HL-60 (cell line): Measurements from ENCODE around the gene LRRC15.

Source experiments
- DNase-seq, 2 experiments: peaks; one replicate each; pipeline ENCODE4 v3.0.0-alpha.2; 2010 to 2020; ENCODE audit warnings: low read depth in 1 of 2, low spot score in 1 of 2
- H3K27ac ChIP-seq: fragments of 250-450 bp; sonication (Bioruptor Pico); replicated peaks from 2 replicates; pipeline ENCODE4 v1.5.1; 2020; ENCODE audit warnings: mild to moderate bottlenecking, moderate library complexity
- H3K27me3 ChIP-seq: fragments of 250-450 bp; sonication (Bioruptor Pico); 2 replicates; pipeline ENCODE4 v1.5.1; 2021; ENCODE audit warnings: mild to moderate bottlenecking, moderate library complexity; ENCODE audit not compliant: insufficient read depth, poor library complexity, severe bottlenecking
- H3K4me3 ChIP-seq: replicated peaks from 2 replicates; pipeline ENCODE4 v1.5.1; 2011; ENCODE audit warnings: mild to moderate bottlenecking, control low read depth, low read length; ENCODE audit not compliant: insufficient read depth
- GABPA ChIP-seq: IDR thresholded peaks from 2 replicates; pipeline ENCODE4 v1.6.1; 2012; ENCODE audit warnings: low read depth
- POLR2AphosphoS5 ChIP-seq: IDR thresholded peaks from 2 replicates; pipeline ENCODE4 v1.6.1; 2012; ENCODE audit warnings: low read depth
- SPI1 ChIP-seq: IDR thresholded peaks from 2 replicates; pipeline ENCODE4 v1.6.1; 2012; ENCODE audit warnings: low read depth, mild to moderate bottlenecking, borderline replicate concordance
- TF ChIP-seq, protein P1 (sequence below): IDR thresholded peaks from 2 replicates; pipeline ENCODE4 v1.6.1; 2012; ENCODE audit warnings: low read depth; ENCODE audit not compliant: insufficient replicate concordance
- TF ChIP-seq, protein P2 (sequence below): IDR thresholded peaks from one replicate; pipeline ENCODE4 v1.5.1; 2011; ENCODE audit warnings: low read length, control low read depth, inconsistent platforms; ENCODE audit not compliant: insufficient read depth

Gene LRRC15

DNA sequence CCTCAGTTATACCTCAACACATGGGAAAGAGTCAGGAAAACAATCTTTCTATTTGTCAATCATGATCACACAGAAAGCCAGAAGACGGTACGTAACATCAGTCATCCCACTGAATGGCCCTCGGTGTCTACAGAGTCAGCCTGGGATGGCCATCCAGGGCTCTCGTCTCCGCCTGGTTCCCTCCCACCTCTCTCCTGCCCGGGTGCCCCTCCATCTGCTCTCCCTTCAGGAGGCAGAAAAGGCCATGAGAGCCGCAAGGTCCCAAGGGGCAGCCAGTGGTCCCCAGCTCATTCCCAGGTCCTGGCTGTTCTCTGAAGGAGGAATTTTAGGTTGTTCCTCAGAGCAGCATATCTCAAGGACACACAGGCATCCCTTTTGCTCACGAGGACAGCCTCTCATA is 4.4 kb upstream of the LRRC15 start:
- H3K4me3 ChIP-seq = no peak overlapping the region
- TF ChIP-seq, protein P1, sequence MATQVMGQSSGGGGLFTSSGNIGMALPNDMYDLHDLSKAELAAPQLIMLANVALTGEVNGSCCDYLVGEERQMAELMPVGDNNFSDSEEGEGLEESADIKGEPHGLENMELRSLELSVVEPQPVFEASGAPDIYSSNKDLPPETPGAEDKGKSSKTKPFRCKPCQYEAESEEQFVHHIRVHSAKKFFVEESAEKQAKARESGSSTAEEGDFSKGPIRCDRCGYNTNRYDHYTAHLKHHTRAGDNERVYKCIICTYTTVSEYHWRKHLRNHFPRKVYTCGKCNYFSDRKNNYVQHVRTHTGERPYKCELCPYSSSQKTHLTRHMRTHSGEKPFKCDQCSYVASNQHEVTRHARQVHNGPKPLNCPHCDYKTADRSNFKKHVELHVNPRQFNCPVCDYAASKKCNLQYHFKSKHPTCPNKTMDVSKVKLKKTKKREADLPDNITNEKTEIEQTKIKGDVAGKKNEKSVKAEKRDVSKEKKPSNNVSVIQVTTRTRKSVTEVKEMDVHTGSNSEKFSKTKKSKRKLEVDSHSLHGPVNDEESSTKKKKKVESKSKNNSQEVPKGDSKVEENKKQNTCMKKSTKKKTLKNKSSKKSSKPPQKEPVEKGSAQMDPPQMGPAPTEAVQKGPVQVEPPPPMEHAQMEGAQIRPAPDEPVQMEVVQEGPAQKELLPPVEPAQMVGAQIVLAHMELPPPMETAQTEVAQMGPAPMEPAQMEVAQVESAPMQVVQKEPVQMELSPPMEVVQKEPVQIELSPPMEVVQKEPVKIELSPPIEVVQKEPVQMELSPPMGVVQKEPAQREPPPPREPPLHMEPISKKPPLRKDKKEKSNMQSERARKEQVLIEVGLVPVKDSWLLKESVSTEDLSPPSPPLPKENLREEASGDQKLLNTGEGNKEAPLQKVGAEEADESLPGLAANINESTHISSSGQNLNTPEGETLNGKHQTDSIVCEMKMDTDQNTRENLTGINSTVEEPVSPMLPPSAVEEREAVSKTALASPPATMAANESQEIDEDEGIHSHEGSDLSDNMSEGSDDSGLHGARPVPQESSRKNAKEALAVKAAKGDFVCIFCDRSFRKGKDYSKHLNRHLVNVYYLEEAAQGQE = no peak
- no peak for TF ChIP-seq SPI1
- TF ChIP-seq, protein P2, sequence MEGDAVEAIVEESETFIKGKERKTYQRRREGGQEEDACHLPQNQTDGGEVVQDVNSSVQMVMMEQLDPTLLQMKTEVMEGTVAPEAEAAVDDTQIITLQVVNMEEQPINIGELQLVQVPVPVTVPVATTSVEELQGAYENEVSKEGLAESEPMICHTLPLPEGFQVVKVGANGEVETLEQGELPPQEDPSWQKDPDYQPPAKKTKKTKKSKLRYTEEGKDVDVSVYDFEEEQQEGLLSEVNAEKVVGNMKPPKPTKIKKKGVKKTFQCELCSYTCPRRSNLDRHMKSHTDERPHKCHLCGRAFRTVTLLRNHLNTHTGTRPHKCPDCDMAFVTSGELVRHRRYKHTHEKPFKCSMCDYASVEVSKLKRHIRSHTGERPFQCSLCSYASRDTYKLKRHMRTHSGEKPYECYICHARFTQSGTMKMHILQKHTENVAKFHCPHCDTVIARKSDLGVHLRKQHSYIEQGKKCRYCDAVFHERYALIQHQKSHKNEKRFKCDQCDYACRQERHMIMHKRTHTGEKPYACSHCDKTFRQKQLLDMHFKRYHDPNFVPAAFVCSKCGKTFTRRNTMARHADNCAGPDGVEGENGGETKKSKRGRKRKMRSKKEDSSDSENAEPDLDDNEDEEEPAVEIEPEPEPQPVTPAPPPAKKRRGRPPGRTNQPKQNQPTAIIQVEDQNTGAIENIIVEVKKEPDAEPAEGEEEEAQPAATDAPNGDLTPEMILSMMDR = no peak
- TF ChIP-seq POLR2AphosphoS5 = no peak
- TF ChIP-seq GABPA = no peak

DNA sequence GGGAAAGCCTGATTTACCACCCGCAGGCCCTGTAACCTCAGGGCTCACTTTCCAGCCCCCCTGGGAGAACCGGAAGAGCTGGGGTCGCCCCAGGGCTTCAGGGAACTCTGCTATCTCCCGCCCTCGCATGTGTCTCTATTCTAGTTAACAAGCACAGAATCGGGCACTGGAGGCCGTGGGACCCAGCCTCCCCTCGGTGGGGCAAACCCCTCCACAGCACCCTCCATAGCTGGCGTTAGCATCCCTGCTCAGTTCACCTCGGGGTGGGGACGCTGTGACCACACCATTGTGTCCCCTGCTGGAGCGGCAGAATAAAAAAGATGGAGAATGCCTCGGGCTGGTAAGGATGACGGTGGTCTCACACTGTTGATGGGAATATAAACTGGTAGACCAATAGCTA is 3.5 kb upstream of the LRRC15 start:
- Histone ChIP-seq H3K27ac (no peak overlapping the region), H3K4me3 (no peak overlapping the region), H3K27me3 (peaks cover 28% of the 10 kb centered on the region)
- no peak for TF ChIP-seq SPI1
- no peak for TF ChIP-seq POLR2AphosphoS5
- TF ChIP-seq, protein P1 = no peak
- TF ChIP-seq, protein P2 = no peak
- no peak for TF ChIP-seq GABPA
- no peak for DNase-seq

More for the DNA sequence above, 4.4 kb upstream of the LRRC15 start:
- Histone ChIP-seq H3K27ac (no peak overlapping the region), H3K27me3 (peaks cover 22% of the 10 kb centered on the region)
- no peak for DNase-seq

DNA sequence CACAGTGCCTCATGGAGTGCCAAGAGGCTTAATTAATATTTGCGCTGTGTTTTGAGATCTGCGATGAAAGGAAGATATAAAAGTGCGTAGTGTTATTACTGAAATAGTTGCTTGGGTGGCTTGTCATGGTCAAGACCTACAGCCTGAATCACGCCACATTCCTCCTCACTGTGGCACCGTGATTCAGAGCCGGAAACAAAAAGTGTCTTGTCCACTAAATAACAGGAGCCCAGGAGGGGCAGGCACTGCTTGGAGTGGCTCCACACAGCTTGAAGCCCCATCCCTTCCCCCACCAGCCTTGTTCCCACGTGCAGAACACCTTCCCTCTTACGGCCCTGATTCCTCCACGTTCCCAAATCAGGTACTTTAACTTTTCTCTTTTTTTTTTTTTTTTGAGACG is 1.2 kb upstream of the LRRC15 start:
- TF ChIP-seq SPI1 (no peak), GABPA (no peak), POLR2AphosphoS5 (no peak)
- TF ChIP-seq, protein P1 = no peak
- TF ChIP-seq, protein P2 = no peak
- peaks cover 25% of the 10 kb centered on the region for H3K27me3 ChIP-seq

More for the DNA sequence above, 1.2 kb upstream of the LRRC15 start:
- no peak overlapping the region for H3K4me3 ChIP-seq
- no peak for DNase-seq
- H3K27ac ChIP-seq = no peak overlapping the region
